ENCODE results near the gene CACNA2D3. TPM values are rescaled to one million over a fixed set of nuclear protein-coding genes. Genes with fewer than 3 reads are reported as not detected.

Gene CACNA2D3
- total RNA-seq, 2 experiments from 2014 or later: not detected

GRCh38 chr3:54264050-54264449 lies 141.7 kb downstream of the CACNA2D3 start:
- H3K4me3 ChIP-seq (ENCODE audit: low read depth, low read length, poor library complexity, severe bottlenecking): no peak overlapping the region
- ChIA-PET CTCF (ENCODE audit: unreplicated experiment) (no interaction called here), POLR2A (no interaction called here)
- DNase-seq (ENCODE audit: low spot score): no peak
- no peak overlapping the region for H3K27ac ChIP-seq (ENCODE audit: low read depth, low read length, poor library complexity, severe bottlenecking)
- H3K9me3 ChIP-seq (ENCODE audit: low read length): no peaks in the 10 kb centered on the region
- H4K20me1 ChIP-seq (ENCODE audit: insufficient read depth, low read length): no peaks in the 10 kb centered on the region
- H3K4me2 ChIP-seq (ENCODE audit: low read length): no peak overlapping the region
- no peak overlapping the region for H2AFZ ChIP-seq (ENCODE audit: low read length)
- no peaks in the 10 kb centered on the region for H3K9me2 ChIP-seq (ENCODE audit: insufficient read depth, low read length)
- TF ChIP-seq CTCF (conservative IDR thresholded peaks at IDR 0.05; ENCODE audit: low read length): no peak
- no peak for TF ChIP-seq EZH2phosphoT487 (IDR thresholded peaks at IDR 0.05; ENCODE audit: borderline replicate concordance, low read depth, low read length)
- no peaks in the 10 kb centered on the region for H3K79me2 ChIP-seq (ENCODE audit: insufficient read depth, low read depth, low read length)
- no TSS peak for BruUV-seq (replicated peaks)
- H3K36me3 ChIP-seq (ENCODE audit: insufficient read depth, low read length): no peaks in the 10 kb centered on the region
- intact Hi-C loops (cut with micrococcal nuclease; ENCODE audit: unreplicated experiment): no loop called here
- H3K4me1 ChIP-seq (ENCODE audit: insufficient read depth, low read length, poor library complexity, severe bottlenecking): no peaks in the 10 kb centered on the region

DNA sequence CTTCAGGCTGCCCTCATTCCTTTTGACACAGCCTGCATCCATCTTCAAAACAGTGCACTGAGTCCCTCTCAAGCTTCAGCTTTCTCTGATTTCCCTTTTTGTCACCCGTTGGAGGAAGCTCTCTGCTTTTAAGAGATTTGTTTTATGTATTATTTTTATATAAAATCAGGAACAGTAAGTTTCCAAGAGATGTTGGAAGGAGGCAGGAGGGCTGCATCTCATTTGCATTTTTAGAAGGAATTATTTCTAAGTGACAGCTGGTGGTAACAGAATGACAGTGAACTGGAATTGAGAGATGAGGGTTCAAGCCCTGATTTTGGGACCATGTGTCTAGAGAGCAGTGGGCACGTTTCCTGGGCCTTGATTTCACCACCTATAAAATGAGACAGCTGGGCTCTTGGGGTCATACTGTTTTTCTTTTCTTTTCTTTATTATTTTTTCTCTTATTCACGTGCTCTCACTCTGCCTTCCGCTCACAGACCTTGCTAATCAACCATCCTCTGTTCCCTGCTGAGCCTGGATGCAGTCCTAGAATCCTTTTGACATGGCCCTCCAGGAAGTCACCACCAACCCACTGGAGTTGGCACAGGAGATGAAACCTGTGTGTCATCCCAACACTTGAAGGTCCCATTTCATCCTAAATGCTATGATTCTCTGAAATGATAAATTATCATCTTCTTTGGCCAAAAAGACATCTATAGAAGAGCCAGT lies 148.6 kb downstream of the CACNA2D3 start:
- H4K20me1 ChIP-seq (ENCODE audit: insufficient read depth, low read length): no peaks in the 10 kb centered on the region
- no peak overlapping the region for H3K4me2 ChIP-seq (ENCODE audit: low read length)
- no peaks in the 10 kb centered on the region for H3K9me2 ChIP-seq (ENCODE audit: insufficient read depth, low read length)
- POLR2A ChIA-PET: no interaction called here
- CTCF ChIA-PET (ENCODE audit: unreplicated experiment): no interaction called here
- intact Hi-C loops (cut with micrococcal nuclease; ENCODE audit: unreplicated experiment): no loop called here
- H3K4me1 ChIP-seq (ENCODE audit: insufficient read depth, low read length, poor library complexity, severe bottlenecking): no peaks in the 10 kb centered on the region
- TF ChIP-seq CTCF (conservative IDR thresholded peaks at IDR 0.05; ENCODE audit: low read length): no peak
- no peak for TF ChIP-seq EZH2phosphoT487 (IDR thresholded peaks at IDR 0.05; ENCODE audit: borderline replicate concordance, low read depth, low read length)
- no peak overlapping the region for H3K27ac ChIP-seq (ENCODE audit: low read depth, low read length, poor library complexity, severe bottlenecking)
- no peak overlapping the region for H3K4me3 ChIP-seq (ENCODE audit: low read depth, low read length, poor library complexity, severe bottlenecking)
- no peak overlapping the region for H2AFZ ChIP-seq (ENCODE audit: low read length)
- no peaks in the 10 kb centered on the region for H3K79me2 ChIP-seq (ENCODE audit: insufficient read depth, low read depth, low read length)
- H3K9me3 ChIP-seq (ENCODE audit: low read length): no peaks in the 10 kb centered on the region
- no peaks in the 10 kb centered on the region for H3K36me3 ChIP-seq (ENCODE audit: insufficient read depth, low read length)
- BruUV-seq (replicated peaks): no TSS peak
- no peak for DNase-seq (ENCODE audit: low spot score)

DNA sequence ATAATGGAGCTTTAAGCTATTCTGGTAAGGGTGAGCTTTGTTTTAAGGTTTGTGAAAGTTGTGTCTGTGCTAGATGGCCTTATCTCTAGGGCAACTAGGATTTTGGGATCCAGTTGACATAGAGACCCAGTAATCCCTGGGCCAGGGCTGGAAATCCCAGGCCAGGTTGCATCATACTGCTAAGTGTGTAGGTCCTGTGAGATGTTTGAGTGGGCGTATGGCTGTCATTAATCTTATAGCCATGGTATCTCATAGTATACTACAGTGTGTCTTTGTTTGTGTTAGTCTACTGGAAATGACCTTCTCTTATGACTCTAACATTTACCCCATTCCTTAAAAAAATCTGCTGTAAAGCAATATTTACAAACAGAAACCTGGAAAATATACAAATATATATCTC lies 151.4 kb downstream of the CACNA2D3 start:
- Histone ChIP-seq H3K36me3 (ENCODE audit: insufficient read depth, low read length) (no peaks in the 10 kb centered on the region), H2AFZ (ENCODE audit: low read length) (no peak overlapping the region), H4K20me1 (ENCODE audit: insufficient read depth, low read length) (no peaks in the 10 kb centered on the region), H3K79me2 (ENCODE audit: insufficient read depth, low read depth, low read length) (no peaks in the 10 kb centered on the region), H3K9me2 (ENCODE audit: insufficient read depth, low read length) (no peaks in the 10 kb centered on the region), H3K27ac (ENCODE audit: low read depth, low read length, poor library complexity, severe bottlenecking) (no peak overlapping the region), H3K4me3 (ENCODE audit: low read depth, low read length, poor library complexity, severe bottlenecking) (no peak overlapping the region), H3K9me3 (ENCODE audit: low read length) (no peaks in the 10 kb centered on the region), H3K4me1 (ENCODE audit: insufficient read depth, low read length, poor library complexity, severe bottlenecking) (no peaks in the 10 kb centered on the region), H3K4me2 (ENCODE audit: low read length) (no peak overlapping the region)
- no TSS peak for BruUV-seq (replicated peaks)
- ChIA-PET CTCF (ENCODE audit: unreplicated experiment) (no interaction called here), POLR2A (no interaction called here)
- DNase-seq (ENCODE audit: low spot score): no peak
- TF ChIP-seq CTCF (conservative IDR thresholded peaks at IDR 0.05; ENCODE audit: low read length) (no peak), EZH2phosphoT487 (IDR thresholded peaks at IDR 0.05; ENCODE audit: borderline replicate concordance, low read depth, low read length) (no peak)
- intact Hi-C loops (cut with micrococcal nuclease; ENCODE audit: unreplicated experiment): no loop called here
